Caco-2 (cell line): ENCODE data around the gene PTTG1IP2. TPM values are rescaled to one million over a fixed set of nuclear protein-coding genes. Genes with fewer than 3 reads are reported as not detected.

Source experiments
- BruUV-seq: library from RNA; stranded (reverse); fragments of 400-500 nt; replicated peaks from 2 replicates; lab custom pipeline; 2021; lab: Mats Ljungman, UMichigan
- CTCF ChIA-PET: fragments of 300-600 bp; sonication (Branson Sonifier 250); formaldehyde crosslinking; loops from one replicate; lab custom pipeline; 2022; ENCODE audit warnings: antibody characterized with exemption; lab: Charles Lee
- POLR2A ChIA-PET: fragments of 300-600 bp; sonication (Branson Sonifier 250); formaldehyde crosslinking; loops from one replicate; lab custom pipeline; 2022; ENCODE audit warnings: antibody characterized with exemption; lab: Charles Lee
- DNase-seq, 2 experiments: peaks; one replicate each; pipeline versions ENCODE4 v3.0.0 to v3.0.0-alpha.2; 2020 to 2022
- H3K27me3 ChIP-seq: replicated peaks from 2 replicates; pipeline ENCODE4 v1.6.0; 2011; ENCODE audit warnings: low read length; ENCODE audit not compliant: control insufficient read depth, insufficient read depth
- H3K36me3 ChIP-seq: 2 replicates; pipeline ENCODE4 v1.5.1; 2011; ENCODE audit warnings: low read length; ENCODE audit not compliant: control insufficient read depth, insufficient read depth
- H3K4me1 ChIP-seq: fragments of 250-450 bp; sonication (Bioruptor Pico); 2 replicates; pipeline ENCODE4 v1.5.1; 2020; ENCODE audit warnings: mild to moderate bottlenecking
- H3K4me3 ChIP-seq: 2 replicates; pipeline ENCODE4 v1.5.1; 2011; ENCODE audit warnings: low read depth, mild to moderate bottlenecking, control low read depth, low read length
- H3K9me3 ChIP-seq: fragments of 250-450 bp; sonication (Bioruptor Pico); 2 replicates; pipeline ENCODE4 v1.5.1; 2020; ENCODE audit warnings: mild to moderate bottlenecking, moderate library complexity
- H3K27ac Mint-ChIP-seq: one replicate; pipeline ENCODE4 v1.8.0; 2022; ENCODE audit warnings: mixed read lengths; ENCODE audit not compliant: unreplicated experiment
- H3K27me3 Mint-ChIP-seq: one replicate; pipeline ENCODE4 v1.8.0; 2022; ENCODE audit warnings: mixed read lengths; ENCODE audit not compliant: insufficient read depth, unreplicated experiment
- H3K36me3 Mint-ChIP-seq: one replicate; pipeline ENCODE4 v1.8.0; 2022; ENCODE audit warnings: mild to moderate bottlenecking, mixed read lengths; ENCODE audit not compliant: insufficient read depth, unreplicated experiment
- H3K4me1 Mint-ChIP-seq: one replicate; pipeline ENCODE4 v1.8.0; 2022; ENCODE audit warnings: low read depth, mixed read lengths; ENCODE audit not compliant: unreplicated experiment
- H3K4me3 Mint-ChIP-seq: one replicate; pipeline ENCODE4 v1.8.0; 2022; ENCODE audit warnings: mild to moderate bottlenecking, moderate library complexity, mixed read lengths; ENCODE audit not compliant: unreplicated experiment
- H3K9me3 Mint-ChIP-seq: one replicate; pipeline ENCODE4 v1.8.0; 2022; ENCODE audit warnings: mixed read lengths; ENCODE audit not compliant: unreplicated experiment
- CTCF ChIP-seq, 2 experiments: fragments of 200-600 bp in 1 of 2; IDR thresholded peaks; 1 replicate in 1 of 2; 2 replicates in 1 of 2; pipeline versions ENCODE4 v1.5.1 to v1.8.0; 2011 to 2022; ENCODE audit warnings: antibody characterized with exemption in 1 of 2, control low read depth in 1 of 2, inconsistent platforms in 1 of 2, low read depth in 1 of 2, low read length in 1 of 2, mild to moderate bottlenecking in 1 of 2, moderate library complexity in 1 of 2; ENCODE audit not compliant: insufficient read depth in 1 of 2, severe bottlenecking in 1 of 2, unreplicated experiment in 1 of 2
- intact Hi-C: fragments of 100-400 bp; cut with micrococcal nuclease; formaldehyde crosslinking; loops from one replicate; pipeline ENCODE4 v1.10.0; 2022; ENCODE audit not compliant: unreplicated experiment
- total RNA-seq: library from RNA; stranded (reverse); gene quantifications from 2 replicates; pipeline ENCODE4 v1.2.3, GENCODE V29; 2022

PTTG1IP2 gene
- total RNA-seq, 1 experiment from 2014 or later = not detected

GRCh38 chr7:90465816-90466215 is 3.6 kb upstream of the PTTG1IP2 start:
- no peak overlapping the region for H3K4me3 ChIP-seq
- H3K27me3 ChIP-seq = no peaks in the 10 kb centered on the region
- H3K36me3 Mint-ChIP-seq = no peaks in the 10 kb centered on the region
- H3K4me3 Mint-ChIP-seq = no peak overlapping the region
- H3K36me3 ChIP-seq = no peaks in the 10 kb centered on the region
- CTCF ChIA-PET = no interaction called here
- H3K4me1 ChIP-seq = no peaks in the 10 kb centered on the region
- H3K9me3 ChIP-seq = 0 out of 2 replicates have a peak, but pooled peaks cover 12% of the 10 kb centered on the region
- no peak for DNase-seq
- no peak overlapping the region for H3K27ac Mint-ChIP-seq
- no peak for TF ChIP-seq CTCF (IDR thresholded peaks at IDR 0.05; ENCODE audit: insufficient read depth in 1 of 2, low read depth in 1 of 2, low read length in 1 of 2, severe bottlenecking in 1 of 2, unreplicated experiment in 1 of 2)
- POLR2A ChIA-PET = no interaction called here
- no peaks in the 10 kb centered on the region for H3K4me1 Mint-ChIP-seq
- peaks cover 27% of the 10 kb centered on the region for H3K9me3 Mint-ChIP-seq
- peaks cover 7% of the 10 kb centered on the region for H3K27me3 Mint-ChIP-seq
- no TSS peak for BruUV-seq
- intact Hi-C loops = no loop called here

- no peaks in the 10 kb centered on the region for H3K4me1 ChIP-seq
- H3K9me3 Mint-ChIP-seq = no peaks in the 10 kb centered on the region
- no peak for TF ChIP-seq CTCF (IDR thresholded peaks at IDR 0.05; ENCODE audit: insufficient read depth in 1 of 2, low read depth in 1 of 2, low read length in 1 of 2, severe bottlenecking in 1 of 2, unreplicated experiment in 1 of 2)
- H3K27ac Mint-ChIP-seq = no peak overlapping the region
- H3K4me1 Mint-ChIP-seq = no peaks in the 10 kb centered on the region
- BruUV-seq = no TSS peak
- no peaks in the 10 kb centered on the region for H3K36me3 ChIP-seq
- H3K27me3 ChIP-seq = no peaks in the 10 kb centered on the region
- H3K36me3 Mint-ChIP-seq = no peaks in the 10 kb centered on the region
- DNase-seq = no peak
- no peaks in the 10 kb centered on the region; the same call in 1 of the 2 replicates for H3K9me3 ChIP-seq
- ChIA-PET CTCF (no interaction called here), POLR2A (no interaction called here)
- no peak overlapping the region for H3K4me3 ChIP-seq
- no peak overlapping the region for H3K4me3 Mint-ChIP-seq
- H3K27me3 Mint-ChIP-seq = peaks cover 11% of the 10 kb centered on the region
- intact Hi-C loops = no loop called here
Observed at GRCh38 chr7:90472805-90473540, 3.5 kb downstream of the PTTG1IP2 start.

GRCh38 chr7:90473814-90474213 is 4.4 kb downstream of the PTTG1IP2 start:
- Histone ChIP-seq H3K4me3 (no peak overlapping the region), H3K27me3 (no peaks in the 10 kb centered on the region), H3K9me3 (no peaks in the 10 kb centered on the region; the same call in 1 of the 2 replicates), H3K4me1 (no peaks in the 10 kb centered on the region), H3K36me3 (no peaks in the 10 kb centered on the region)
- DNase-seq = no peak
- no peak for TF ChIP-seq CTCF (IDR thresholded peaks at IDR 0.05; ENCODE audit: insufficient read depth in 1 of 2, low read depth in 1 of 2, low read length in 1 of 2, severe bottlenecking in 1 of 2, unreplicated experiment in 1 of 2)
- Mint-ChIP-seq H3K4me3 (no peak overlapping the region), H3K36me3 (no peaks in the 10 kb centered on the region), H3K4me1 (no peaks in the 10 kb centered on the region), H3K27me3 (peaks cover 11% of the 10 kb centered on the region), H3K27ac (no peak overlapping the region), H3K9me3 (no peaks in the 10 kb centered on the region)
- ChIA-PET POLR2A (no interaction called here), CTCF (no interaction called here)
- intact Hi-C loops = no loop called here
- no TSS peak for BruUV-seq
